Suppressor macrophage (primary cell): ENCODE measurements around the gene NUB1.

Experiments
- DNase-seq, 4 experiments: peaks; one replicate each; pipeline ENCODE4 v3.0.0-alpha.2; 2020 to 2022

Gene NUB1

GRCh38 chr7:151389768-151390597 lies 48.4 kb downstream of the NUB1 start:
- peak; percentile 25 to 53 (median 42) for DNase-seq

- DNase-seq, result no peak
These were observed 49.2 kb downstream of the NUB1 start for GRCh38 chr7:151390598-151391357.

DNA sequence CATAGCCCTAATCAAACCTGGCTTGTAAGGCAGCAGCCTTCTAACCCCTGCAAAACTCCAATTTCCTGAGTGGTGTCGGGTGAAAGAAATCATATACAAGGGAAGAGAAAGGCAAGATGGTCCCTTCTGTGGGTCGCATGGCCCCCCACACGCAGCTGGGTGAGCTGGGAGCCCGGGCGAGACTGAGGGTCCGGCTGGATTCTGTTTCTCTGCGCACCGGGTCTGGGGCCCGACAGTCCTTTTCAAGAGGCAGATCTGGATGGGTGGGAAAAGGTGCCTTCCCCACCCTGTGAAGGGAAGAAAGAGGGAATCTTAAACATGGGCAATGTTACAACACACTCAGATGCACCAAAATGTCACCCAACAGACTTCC lies 49.7 kb downstream of the NUB1 start:
- no peak for DNase-seq

DNA sequence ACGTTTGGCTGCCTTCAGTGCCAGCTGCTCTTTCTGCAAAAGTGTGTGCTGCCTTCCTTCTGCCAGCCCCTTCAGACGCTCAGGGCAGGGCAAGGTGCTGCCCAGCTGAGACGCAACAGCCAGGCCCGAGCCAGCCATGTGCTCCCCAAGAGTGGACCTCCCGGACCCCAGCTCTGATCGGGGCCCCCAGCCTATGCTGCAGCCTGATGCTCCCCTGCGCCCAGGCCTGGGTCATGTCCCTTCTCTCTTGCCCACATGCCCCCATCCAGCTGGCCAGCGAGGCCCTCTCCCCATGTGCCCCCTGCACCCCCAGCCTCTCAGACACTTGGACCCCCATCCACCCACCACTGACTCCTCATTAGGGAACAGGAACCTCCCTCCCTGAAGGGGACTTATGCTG lies 50.4 kb downstream of the NUB1 start:
- DNase-seq, result no peak

DNA sequence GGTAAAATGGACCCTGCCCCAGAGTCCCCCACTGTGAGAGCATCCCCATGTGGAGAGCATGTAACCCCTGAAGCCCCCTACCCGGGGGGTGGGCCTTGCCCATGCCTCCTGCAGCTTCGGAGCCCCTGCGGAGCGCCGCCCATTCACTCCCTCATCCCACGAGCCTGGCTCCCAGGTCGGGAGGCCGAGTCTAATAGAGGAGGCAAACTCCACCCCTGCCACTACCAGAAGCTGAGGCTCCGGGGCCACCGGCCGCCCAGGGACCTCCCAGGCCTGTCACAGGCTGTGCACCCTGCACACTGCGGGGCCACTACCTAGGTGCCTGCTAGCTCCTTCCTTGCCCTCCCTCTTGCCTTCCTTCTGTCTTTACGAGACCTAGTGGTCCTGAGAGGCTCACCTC lies 50.8 kb downstream of the NUB1 start:
- DNase-seq, result no peak

GRCh38 chr7:151393031-151393977 lies 51.7 kb downstream of the NUB1 start:
- DNase-seq, result peak in 1 of 4 experiments; percentile 22

DNA sequence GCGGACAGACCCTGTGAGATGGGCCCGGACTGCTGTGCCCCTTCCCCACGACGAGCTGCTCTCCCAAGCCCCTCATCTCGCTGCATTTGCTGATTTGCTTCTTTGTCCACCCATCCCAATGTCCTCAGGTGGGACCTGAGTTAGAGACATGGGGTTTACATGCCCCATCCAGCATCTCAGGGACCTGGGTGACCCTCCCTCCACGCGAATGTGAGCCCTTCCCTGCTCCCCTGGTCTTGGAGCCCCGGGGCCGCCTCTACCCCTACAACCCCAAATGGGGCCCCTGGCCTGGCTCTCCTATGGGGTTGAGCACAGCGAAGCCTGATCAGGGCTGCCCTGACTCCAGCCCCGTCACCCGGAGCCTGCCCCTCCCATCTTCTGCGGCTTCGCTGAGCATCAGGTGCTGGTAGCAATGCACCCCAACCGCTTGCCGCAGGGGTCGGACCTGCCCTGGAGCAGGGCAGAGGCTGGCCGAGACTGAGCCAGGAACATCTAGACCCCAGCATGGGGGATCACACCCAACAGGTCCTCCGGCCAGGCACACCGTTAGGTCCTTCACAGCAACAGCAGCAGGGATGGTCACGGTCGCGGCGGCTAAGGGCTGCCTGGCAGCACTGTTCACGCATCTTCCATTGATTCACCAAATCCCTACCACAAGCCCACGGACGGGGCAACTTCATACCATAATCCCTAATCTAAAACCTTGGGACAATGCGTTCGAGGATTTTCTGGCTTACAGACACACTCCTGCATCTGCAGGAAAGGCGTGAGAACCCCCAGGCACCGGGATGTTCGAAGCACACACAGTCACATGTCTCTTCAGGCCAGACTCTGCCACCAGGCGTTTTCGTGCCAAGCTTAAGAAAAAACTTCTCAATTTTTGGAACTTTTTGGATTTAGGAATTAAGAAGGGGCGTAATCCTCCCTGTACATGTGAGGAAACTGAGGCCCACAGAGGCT lies 52.7 kb downstream of the NUB1 start:
- DNase-seq, result no peak

DNA sequence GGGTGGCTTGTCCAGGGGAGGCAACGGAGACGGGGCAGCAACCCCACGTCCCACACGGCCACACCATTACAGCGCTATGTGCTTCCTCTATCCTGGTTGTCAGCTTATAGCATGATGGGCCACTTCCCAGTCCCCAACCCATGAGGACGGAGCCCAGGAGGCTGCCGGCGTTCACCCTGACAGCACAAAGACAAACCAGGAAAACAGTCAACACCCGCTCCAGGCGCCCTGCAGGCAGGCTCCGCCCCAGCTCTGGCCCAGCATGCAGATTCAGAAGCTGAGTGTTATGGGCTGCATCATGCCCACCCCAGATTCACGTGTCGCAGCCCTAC lies 53.4 kb downstream of the NUB1 start:
- DNase-seq, result no peak

DNA sequence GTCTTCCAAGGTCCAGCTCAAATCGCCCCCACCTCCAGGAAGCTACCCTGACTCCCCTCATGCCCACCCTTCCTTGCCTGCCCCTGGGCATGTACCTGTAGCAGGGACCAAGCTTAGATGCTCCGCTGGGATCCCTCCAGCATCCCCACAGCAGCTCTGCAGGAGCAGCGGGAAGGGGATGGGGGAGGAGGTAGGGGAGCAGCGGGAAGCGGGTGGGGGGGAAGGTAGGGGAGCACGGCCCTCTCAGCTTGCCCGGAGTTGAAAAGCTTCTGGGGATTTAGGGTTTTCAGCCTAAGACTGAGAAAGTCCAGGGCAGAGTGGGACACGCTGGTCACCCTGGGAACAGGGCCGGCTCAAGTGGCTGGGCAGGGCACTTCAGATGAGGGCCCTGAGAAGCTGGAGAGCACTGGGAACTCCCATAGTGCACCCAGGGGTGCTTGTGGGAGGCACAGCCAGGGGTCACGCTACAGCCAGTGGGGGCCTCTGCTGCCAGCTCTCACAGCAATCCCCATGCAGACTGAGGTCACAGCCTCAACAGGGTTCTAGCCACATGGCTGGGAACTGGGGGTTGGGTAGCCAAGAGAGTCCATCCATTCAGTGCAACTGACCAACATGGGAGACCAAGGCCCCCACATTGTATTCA lies 54.8 kb downstream of the NUB1 start:
- no peak for DNase-seq

- DNase-seq, result no peak
These were observed 55.4 kb downstream of the NUB1 start for GRCh38 chr7:151397026-151397425.

DNA sequence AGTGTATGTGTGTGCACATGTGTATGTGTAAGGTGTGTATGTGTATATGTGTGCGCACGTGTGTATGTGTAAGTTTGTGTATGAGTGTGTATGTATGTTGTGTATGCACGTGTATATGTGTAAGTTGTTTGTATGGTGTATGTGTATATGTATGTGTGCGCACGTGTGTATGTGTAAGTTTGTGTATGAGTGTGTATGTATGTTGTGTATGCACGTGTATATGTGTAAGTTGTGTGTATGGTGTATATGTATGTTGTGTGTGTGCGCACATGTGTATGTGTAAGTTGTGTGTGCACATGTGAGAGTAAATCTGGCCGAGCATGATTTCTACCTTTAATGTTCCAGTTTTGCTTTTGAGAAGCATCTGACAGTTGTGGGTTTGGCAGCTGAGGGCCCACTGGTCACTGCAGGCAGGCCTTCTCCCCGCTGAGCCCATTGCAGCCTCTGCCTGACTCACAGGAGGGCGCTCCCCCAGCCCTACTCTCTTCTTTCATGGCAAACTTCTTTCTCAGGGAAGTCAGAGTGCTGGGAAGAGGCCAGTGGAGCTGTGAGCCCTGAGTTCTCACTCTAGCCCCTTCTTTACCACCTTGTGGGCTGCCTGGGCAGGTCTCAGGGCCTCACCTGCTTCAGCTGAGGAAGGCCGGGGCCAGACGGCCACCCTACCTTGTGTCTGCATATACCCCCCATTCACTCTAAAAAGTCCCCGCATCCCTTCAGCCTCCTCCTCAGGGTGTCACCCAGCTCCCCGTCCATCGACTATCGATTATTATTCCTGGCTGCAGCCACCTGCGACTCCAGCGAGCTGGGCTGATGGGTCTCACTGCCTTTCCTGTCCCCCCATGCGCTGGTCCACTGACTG lies 57.1 kb downstream of the NUB1 start:
- no peak for DNase-seq

DNA sequence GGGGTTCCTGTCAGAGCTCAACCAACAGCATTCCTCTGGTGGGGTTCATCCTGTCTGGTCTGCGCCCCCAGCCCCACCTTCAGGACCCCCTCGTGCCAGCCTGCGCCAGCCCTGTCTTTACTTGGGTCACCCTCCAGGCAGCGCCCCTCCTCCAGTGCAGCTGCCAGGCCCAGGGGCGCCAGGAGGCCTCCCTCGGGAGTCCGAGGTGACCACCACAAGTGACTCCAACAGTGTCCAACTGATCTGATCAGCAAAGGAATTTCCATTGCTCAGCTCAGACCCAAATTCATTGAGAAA lies 57.6 kb downstream of the NUB1 start:
- no peak for DNase-seq

DNA sequence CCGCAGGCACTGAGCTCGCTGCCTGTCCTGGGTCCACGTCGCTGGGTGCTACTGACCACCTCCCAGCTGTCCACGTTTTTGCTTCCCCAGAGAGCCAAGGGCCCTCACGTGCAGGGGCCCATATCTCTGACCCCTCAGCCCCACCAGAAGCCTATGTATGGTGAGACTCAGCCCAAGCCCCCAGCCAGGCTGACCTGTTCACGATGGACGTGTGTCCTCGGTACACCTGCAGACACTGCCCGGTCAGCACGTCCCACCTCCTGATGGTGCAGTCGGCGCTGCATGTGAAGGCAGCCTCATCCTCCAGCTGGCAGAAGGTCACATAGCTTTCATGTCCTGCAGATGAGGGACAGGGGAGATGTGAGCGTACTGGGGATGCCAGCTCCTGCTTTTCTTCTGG lies 58.3 kb downstream of the NUB1 start:
- no peak for DNase-seq

GRCh38 chr7:151400626-151401315 lies 59.2 kb downstream of the NUB1 start:
- DNase-seq, result no peak

GRCh38 chr7:151402029-151402835 lies 60.6 kb downstream of the NUB1 start:
- no peak for DNase-seq

GRCh38 chr7:151403764-151404163 lies 62.2 kb downstream of the NUB1 start:
- no peak for DNase-seq

- peak; percentile 68 to 82 (median 74) for DNase-seq
These were observed 62.8 kb downstream of the NUB1 start for GRCh38 chr7:151404216-151405011.

- DNase-seq, result no peak
These were observed 63.4 kb downstream of the NUB1 start for GRCh38 chr7:151405056-151405455.
